Prostate gland (tissue), 2 donors: ENCODE results near the gene TRIM28. TPM values are rescaled to one million over a fixed set of nuclear protein-coding genes. Genes with fewer than 3 reads are reported as not detected.

Experiments
- DNase-seq: peaks from one replicate; pipeline ENCODE4 v3.0.0-alpha.2; 2019; ENCODE audit warnings: low spot score
- H3K27ac ChIP-seq, 2 donors: fragments of 200-600 bp; sonication (generic); 2 replicates each; pipeline ENCODE4 v1.5.1; 2017 to 2019
- H3K27me3 ChIP-seq: fragments of 200-600 bp; sonication (generic); replicated peaks from 2 replicates; pipeline ENCODE4 v1.5.1; 2019; ENCODE audit not compliant: insufficient read depth
- H3K36me3 ChIP-seq, 2 donors: fragments of 200-600 bp; sonication (generic); 1 replicate in 1 of 2; 2 replicates in 1 of 2; pipeline versions ENCODE4 v1.5.1 to v1.8.1; 2017 to 2019
- H3K4me1 ChIP-seq: fragments of 200-600 bp; sonication (generic); replicated peaks from 2 replicates; pipeline ENCODE4 v1.5.1; 2019
- H3K4me3 ChIP-seq, 2 donors: fragments of 200-600 bp; sonication (generic); 2 replicates each; pipeline ENCODE4 v1.5.1; 2017 to 2019
- H3K9me3 ChIP-seq: fragments of 200-600 bp; sonication (generic); 2 replicates; pipeline ENCODE4 v1.5.1; 2017
- CTCF ChIP-seq, 4 experiments: fragments of 200-600 bp in 2 of 4; fragments of 450-650 bp in 2 of 4; sonication (generic) in 2 of 4; IDR thresholded peaks; 1 replicate in 3 of 4; 2 replicates in 1 of 4; pipeline ENCODE4 v1.5.1; 2016 to 2019; ENCODE audit warnings: antibody characterized with exemption in 4 of 4, mild to moderate bottlenecking in 2 of 4, moderate library complexity in 2 of 4
- POLR2A ChIP-seq: fragments of 450-650 bp; IDR thresholded peaks from one replicate; pipeline ENCODE4 v1.6.1; 2016; ENCODE audit warnings: antibody characterized with exemption, mild to moderate bottlenecking
- POLR2AphosphoS5 ChIP-seq: sonication (generic); formaldehyde crosslinking; IDR thresholded peaks from one replicate; pipeline ENCODE4 v1.6.1; 2017; ENCODE audit warnings: antibody characterized with exemption
- WGBS: methylation state at CpG from one replicate; pipeline ENCODE4 v1.1.5; 2018; 5-methylcytosine and 5-hydroxymethylcytosine counted together
- intact Hi-C: fragments of 100-400 bp; cut with DNase I; formaldehyde crosslinking; loops from one replicate; pipeline ENCODE4 v1.14.2; 2022
- total RNA-seq, 2 donors: library from RNA; depleted of rRNA; stranded (reverse); fragments of >200 nt; gene quantifications; one replicate each; pipeline ENCODE4 v1.1.0, GENCODE V29; 2016

TRIM28 gene
- total RNA-seq, 2 donors from 2014 or later, result 237 to 374 TPM

GRCh38 chr19:58544591-58545285 is 874 bp downstream of the TRIM28 start:
- TF ChIP-seq POLR2AphosphoS5 (no peak), CTCF (IDR thresholded peaks at IDR 0.05) (no peak), POLR2A (no peak)
- Histone ChIP-seq H3K27ac (peak overlapping the region; percentile 97), H3K9me3 (no peaks in the 10 kb centered on the region), H3K36me3 (peaks cover 19 to 28% of the 10 kb centered on the region in 2 donors), H3K27me3 (no peaks in the 10 kb centered on the region), H3K4me1 (peaks cover 17% of the 10 kb centered on the region), H3K4me3 (peak overlapping the region; percentile 74 to 91)
- DNase-seq, result no peak
- intact Hi-C loops, result loop anchor here (1.0 kb wide), 1 partner anchor 25 kb away; the partner anchor contains the start of gene ZBTB45
- under 1% methylated on average over 34 of the region's 92 CpGs for WGBS

GRCh38 chr19:58545286-58546018 is 1.6 kb downstream of the TRIM28 start:
- intact Hi-C loops, result no loop called here
- peak overlapping the region; percentile 97 for H3K27ac ChIP-seq
- H3K4me3 ChIP-seq, result peak overlapping the region; percentile 74 to 91
- no peaks in the 10 kb centered on the region for H3K27me3 ChIP-seq
- TF ChIP-seq POLR2A, result no peak
- no peak for TF ChIP-seq POLR2AphosphoS5
- no peak for TF ChIP-seq CTCF (IDR thresholded peaks at IDR 0.05)
- no peak for DNase-seq
- 5% methylated on average over 21 of the region's 21 CpGs for WGBS
- H3K9me3 ChIP-seq, result no peaks in the 10 kb centered on the region
- H3K36me3 ChIP-seq, result peaks cover 25 to 35% of the 10 kb centered on the region in 2 donors
- H3K4me1 ChIP-seq, result peaks cover 17% of the 10 kb centered on the region

DNA sequence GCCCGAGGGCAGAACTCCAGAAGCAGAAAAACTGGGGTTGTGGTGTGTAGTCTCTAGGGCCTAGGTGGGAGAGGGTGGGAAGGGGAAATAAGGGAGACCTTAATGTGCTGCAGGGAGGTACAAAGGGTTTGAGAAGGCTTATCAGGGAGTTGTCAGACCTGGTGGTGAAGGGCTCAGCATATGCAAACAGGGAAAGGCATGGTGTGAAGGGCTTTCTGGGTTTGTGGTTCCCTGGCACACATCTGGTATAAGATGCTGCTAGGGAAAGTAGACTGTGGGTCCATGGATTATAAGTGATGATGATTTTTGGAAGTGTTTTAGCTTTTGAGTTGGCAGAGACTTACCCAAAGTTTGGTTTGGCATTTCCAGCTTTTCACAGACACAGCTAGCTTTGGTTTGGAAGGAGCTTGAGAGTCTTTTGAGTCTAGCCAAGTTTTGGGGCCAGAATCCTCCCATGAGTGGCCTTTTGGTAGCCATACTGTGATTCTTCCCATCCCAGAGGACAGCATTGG is 2.2 kb downstream of the TRIM28 start:
- no peak for TF ChIP-seq POLR2AphosphoS5
- no peak for TF ChIP-seq POLR2A
- no peak for TF ChIP-seq CTCF (IDR thresholded peaks at IDR 0.05)
- Histone ChIP-seq H3K27me3 (no peaks in the 10 kb centered on the region), H3K9me3 (no peaks in the 10 kb centered on the region), H3K4me3 (peak overlapping the region; percentile 74 to 91), H3K27ac (peak overlapping the region; percentile 97), H3K4me1 (peaks cover 17% of the 10 kb centered on the region), H3K36me3 (peaks cover 27 to 41% of the 10 kb centered on the region in 2 donors)
- no peak for DNase-seq
- intact Hi-C loops, result no loop called here
- WGBS, result 17% methylated on average over 1 of the region's 1 CpG

GRCh38 chr19:58547323-58548312 is 3.8 kb downstream of the TRIM28 start:
- Histone ChIP-seq H3K36me3 (peaks cover 27 to 55% of the 10 kb centered on the region in 2 donors), H3K4me1 (peaks cover 17% of the 10 kb centered on the region), H3K27me3 (no peaks in the 10 kb centered on the region)

More at GRCh38 chr19:58547323-58548312, 3.8 kb downstream of the TRIM28 start:
- Histone ChIP-seq H3K9me3 (no peaks in the 10 kb centered on the region), H3K27ac (no peak overlapping the region), H3K4me3 (no peak overlapping the region)
- WGBS, result 87% methylated on average over 18 of the region's 18 CpGs
- intact Hi-C loops, result no loop called here
- DNase-seq, result no peak
- TF ChIP-seq CTCF (IDR thresholded peaks at IDR 0.05) (no peak), POLR2A (no peak), POLR2AphosphoS5 (no peak)
